Parathyroid adenoma (tissue), 2 donors: ENCODE results near the gene TSPEAR.

Experiments used
- H2AFZ ChIP-seq: fragments of 300-600 bp; sonication (generic); one replicate; pipeline ENCODE4 v1.7.0; 2017; ENCODE audit warnings: antibody characterized with exemption, mild to moderate bottlenecking
- H3K27ac ChIP-seq: fragments of 300-600 bp; sonication (generic); one replicate; pipeline ENCODE4 v1.7.0; 2017
- H3K27me3 ChIP-seq: fragments of 300-600 bp; sonication (generic); one replicate; pipeline ENCODE4 v1.7.0; 2017; ENCODE audit warnings: low read length; ENCODE audit not compliant: control insufficient read depth, insufficient read depth
- H3K36me3 ChIP-seq: fragments of 300-600 bp; sonication (generic); one replicate; pipeline ENCODE4 v1.7.0; 2017; ENCODE audit warnings: low read length; ENCODE audit not compliant: control insufficient read depth, insufficient read depth
- H3K4me1 ChIP-seq: fragments of 300-600 bp; sonication (generic); one replicate; pipeline ENCODE4 v1.7.0; 2017; ENCODE audit warnings: control low read depth
- H3K4me2 ChIP-seq: fragments of 300-600 bp; sonication (generic); one replicate; pipeline ENCODE4 v1.7.0; 2017; ENCODE audit warnings: low read length
- H3K4me3 ChIP-seq: fragments of 300-600 bp; sonication (generic); one replicate; pipeline ENCODE4 v1.7.0; 2017; ENCODE audit warnings: low read depth, low read length
- H3K79me2 ChIP-seq: fragments of 300-600 bp; sonication (generic); one replicate; pipeline ENCODE4 v1.7.0; 2017; ENCODE audit warnings: control low read depth
- H3K9ac ChIP-seq: fragments of 300-600 bp; sonication (generic); one replicate; pipeline ENCODE4 v1.7.0; 2017; ENCODE audit warnings: mild to moderate bottlenecking
- H3K9me3 ChIP-seq: fragments of 300-600 bp; sonication (generic); one replicate; pipeline ENCODE4 v1.7.0; 2017; ENCODE audit warnings: low read length; ENCODE audit not compliant: control insufficient read depth
- TF ChIP-seq, protein P1 (sequence below): fragments of 300-600 bp; sonication (generic); IDR thresholded peaks from one replicate; pipeline ENCODE4 v1.7.0; 2017; ENCODE audit warnings: antibody characterized with exemption, mild to moderate bottlenecking
- donor health status: primary hyperparathyroidism.

Gene TSPEAR

GRCh38 chr21:44459712-44460440 is 251.5 kb downstream of the TSPEAR start:
- Histone ChIP-seq H3K79me2 (no peaks in the 10 kb centered on the region), H3K9me3 (no peaks in the 10 kb centered on the region), H3K36me3 (no peaks in the 10 kb centered on the region), H3K9ac (no peak overlapping the region), H3K4me1 (no peaks in the 10 kb centered on the region), H2AFZ (no peak overlapping the region), H3K4me3 (no peak overlapping the region), H3K4me2 (no peak overlapping the region), H3K27ac (no peak overlapping the region), H3K27me3 (no peaks in the 10 kb centered on the region)
- TF ChIP-seq, protein P1, sequence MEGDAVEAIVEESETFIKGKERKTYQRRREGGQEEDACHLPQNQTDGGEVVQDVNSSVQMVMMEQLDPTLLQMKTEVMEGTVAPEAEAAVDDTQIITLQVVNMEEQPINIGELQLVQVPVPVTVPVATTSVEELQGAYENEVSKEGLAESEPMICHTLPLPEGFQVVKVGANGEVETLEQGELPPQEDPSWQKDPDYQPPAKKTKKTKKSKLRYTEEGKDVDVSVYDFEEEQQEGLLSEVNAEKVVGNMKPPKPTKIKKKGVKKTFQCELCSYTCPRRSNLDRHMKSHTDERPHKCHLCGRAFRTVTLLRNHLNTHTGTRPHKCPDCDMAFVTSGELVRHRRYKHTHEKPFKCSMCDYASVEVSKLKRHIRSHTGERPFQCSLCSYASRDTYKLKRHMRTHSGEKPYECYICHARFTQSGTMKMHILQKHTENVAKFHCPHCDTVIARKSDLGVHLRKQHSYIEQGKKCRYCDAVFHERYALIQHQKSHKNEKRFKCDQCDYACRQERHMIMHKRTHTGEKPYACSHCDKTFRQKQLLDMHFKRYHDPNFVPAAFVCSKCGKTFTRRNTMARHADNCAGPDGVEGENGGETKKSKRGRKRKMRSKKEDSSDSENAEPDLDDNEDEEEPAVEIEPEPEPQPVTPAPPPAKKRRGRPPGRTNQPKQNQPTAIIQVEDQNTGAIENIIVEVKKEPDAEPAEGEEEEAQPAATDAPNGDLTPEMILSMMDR: no peak

GRCh38 chr21:44458971-44459711 is 252.2 kb downstream of the TSPEAR start:
- Histone ChIP-seq H3K9me3 (no peaks in the 10 kb centered on the region), H3K27ac (no peak overlapping the region), H3K4me2 (no peak overlapping the region), H3K4me1 (no peaks in the 10 kb centered on the region), H3K79me2 (no peaks in the 10 kb centered on the region), H3K9ac (no peak overlapping the region), H3K27me3 (no peaks in the 10 kb centered on the region), H3K36me3 (no peaks in the 10 kb centered on the region), H2AFZ (no peak overlapping the region), H3K4me3 (no peak overlapping the region)
- TF ChIP-seq, protein P1: no peak

DNA sequence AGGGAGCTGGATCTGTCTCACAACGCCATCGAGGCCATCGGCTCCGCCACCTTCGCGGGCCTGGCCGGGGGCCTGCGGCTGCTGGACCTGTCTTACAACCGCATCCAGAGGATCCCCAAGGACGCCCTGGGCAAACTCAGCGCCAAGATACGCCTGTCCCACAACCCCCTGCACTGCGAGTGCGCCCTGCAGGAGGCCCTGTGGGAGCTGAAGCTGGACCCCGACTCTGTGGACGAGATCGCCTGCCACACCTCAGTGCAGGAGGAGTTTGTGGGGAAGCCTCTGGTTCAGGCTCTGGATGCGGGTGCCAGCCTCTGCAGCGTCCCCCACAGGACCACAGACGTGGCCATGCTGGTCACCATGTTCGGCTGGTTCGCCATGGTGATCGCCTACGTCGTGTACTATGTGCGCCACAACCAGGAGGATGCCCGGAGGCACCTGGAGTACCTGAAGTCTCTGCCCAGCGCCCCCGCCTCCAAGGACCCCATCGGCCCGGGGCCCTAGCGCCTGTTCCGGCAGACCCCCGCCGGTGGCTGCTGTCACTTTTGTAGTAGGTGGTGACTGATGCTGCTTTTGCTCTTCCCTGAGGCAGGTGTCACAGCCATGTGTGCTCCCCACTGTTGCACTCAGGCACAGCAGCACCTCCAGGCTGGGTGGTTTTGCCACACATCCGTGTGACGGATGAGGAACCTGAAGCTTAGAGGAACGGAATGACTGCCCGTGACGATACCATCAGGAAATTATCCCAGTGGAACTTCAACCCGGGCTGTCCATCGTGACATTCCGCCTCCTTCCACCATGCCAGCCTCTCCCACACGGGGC is 254.2 kb downstream of the TSPEAR start:
- Histone ChIP-seq H3K9ac (no peak overlapping the region), H3K27me3 (no peaks in the 10 kb centered on the region), H3K9me3 (no peaks in the 10 kb centered on the region), H2AFZ (no peak overlapping the region), H3K27ac (no peak overlapping the region), H3K36me3 (no peaks in the 10 kb centered on the region), H3K4me2 (no peak overlapping the region), H3K79me2 (no peaks in the 10 kb centered on the region), H3K4me3 (no peak overlapping the region), H3K4me1 (no peaks in the 10 kb centered on the region)
- TF ChIP-seq, protein P1: no peak

DNA sequence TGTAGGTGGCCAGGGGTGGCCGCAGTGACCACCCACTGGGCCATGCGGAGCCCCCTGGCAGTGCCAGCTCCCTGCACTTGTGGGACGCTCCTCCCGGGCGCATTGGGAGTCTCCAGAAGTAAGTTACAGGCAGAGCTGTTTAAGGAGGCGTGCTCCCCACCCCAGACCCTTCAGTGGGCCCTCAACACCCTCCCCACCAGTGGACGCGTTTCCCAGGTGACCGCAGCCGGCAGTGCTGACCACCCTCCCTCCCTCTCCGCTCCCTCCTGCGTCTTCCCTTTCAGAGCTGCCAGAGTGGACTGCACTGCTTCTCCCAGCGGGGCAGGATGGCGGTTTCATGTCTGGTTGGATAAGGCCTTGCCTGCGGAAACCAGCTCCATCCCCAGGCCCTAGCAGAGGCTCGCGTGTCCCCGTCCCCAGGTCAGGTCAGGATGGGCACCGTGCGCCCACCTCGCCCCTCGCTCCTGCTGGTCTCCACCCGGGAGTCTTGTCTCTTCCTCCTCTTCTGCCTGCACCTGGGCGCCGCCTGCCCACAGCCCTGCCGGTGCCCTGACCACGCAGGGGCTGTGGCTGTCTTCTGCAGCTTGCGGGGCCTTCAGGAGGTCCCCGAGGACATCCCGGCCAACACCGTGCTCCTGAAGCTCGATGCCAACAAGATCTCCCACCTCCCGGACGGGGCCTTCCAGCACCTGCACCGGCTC is 255.0 kb downstream of the TSPEAR start:
- no peak overlapping the region for H2AFZ ChIP-seq
- H3K9me3 ChIP-seq: no peaks in the 10 kb centered on the region
- no peak overlapping the region for H3K27ac ChIP-seq
- H3K27me3 ChIP-seq: no peaks in the 10 kb centered on the region
- H3K36me3 ChIP-seq: no peaks in the 10 kb centered on the region
- H3K9ac ChIP-seq: no peak overlapping the region
- peak overlapping the region; percentile 82 for H3K4me2 ChIP-seq
- no peaks in the 10 kb centered on the region for H3K4me1 ChIP-seq
- TF ChIP-seq, protein P1: no peak
- no peaks in the 10 kb centered on the region for H3K79me2 ChIP-seq
- peak overlapping the region; percentile 46 for H3K4me3 ChIP-seq
